AG09309 (cell line): ENCODE results near the gene MAP7D3.

Experiments used
- DNase-seq: peaks from one replicate; pipeline ENCODE4 v3.0.0-alpha.2; 2010; ENCODE audit warnings: low read depth
- H3K4me3 ChIP-seq: 2 replicates; pipeline ENCODE4 v1.5.1; 2011; ENCODE audit warnings: mild to moderate bottlenecking, low read depth, low read length, moderate library complexity; ENCODE audit not compliant: control insufficient read depth
- TF ChIP-seq, protein P1 (sequence below): IDR thresholded peaks from 2 replicates; pipeline ENCODE4 v1.5.1; 2011; ENCODE audit warnings: mild to moderate bottlenecking, low read depth, low read length, inconsistent platforms; ENCODE audit not compliant: insufficient read depth, control insufficient read depth; ENCODE audit errors: missing control alignments

Gene MAP7D3

DNA sequence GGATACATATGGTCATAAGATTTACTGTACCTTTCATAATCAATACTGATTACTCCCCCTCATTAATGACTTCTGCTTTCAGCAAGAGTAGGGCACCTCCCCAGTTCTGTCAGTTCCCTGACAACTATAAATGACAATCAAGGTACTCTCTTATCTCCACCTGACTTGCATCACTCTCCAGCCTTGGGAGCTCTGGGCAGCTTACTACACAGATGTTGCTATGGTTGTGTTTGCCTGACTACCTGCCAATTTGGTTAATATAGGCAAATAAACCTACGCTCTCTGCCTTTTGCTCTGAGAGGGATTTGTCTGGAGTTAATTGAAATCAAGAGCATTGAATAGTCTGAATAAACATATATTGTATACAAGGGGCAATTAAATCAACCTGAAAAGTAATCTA lies 22.8 kb upstream of the MAP7D3 start:
- DNase-seq: no peak
- no peak overlapping the region for H3K4me3 ChIP-seq
- TF ChIP-seq, protein P1, sequence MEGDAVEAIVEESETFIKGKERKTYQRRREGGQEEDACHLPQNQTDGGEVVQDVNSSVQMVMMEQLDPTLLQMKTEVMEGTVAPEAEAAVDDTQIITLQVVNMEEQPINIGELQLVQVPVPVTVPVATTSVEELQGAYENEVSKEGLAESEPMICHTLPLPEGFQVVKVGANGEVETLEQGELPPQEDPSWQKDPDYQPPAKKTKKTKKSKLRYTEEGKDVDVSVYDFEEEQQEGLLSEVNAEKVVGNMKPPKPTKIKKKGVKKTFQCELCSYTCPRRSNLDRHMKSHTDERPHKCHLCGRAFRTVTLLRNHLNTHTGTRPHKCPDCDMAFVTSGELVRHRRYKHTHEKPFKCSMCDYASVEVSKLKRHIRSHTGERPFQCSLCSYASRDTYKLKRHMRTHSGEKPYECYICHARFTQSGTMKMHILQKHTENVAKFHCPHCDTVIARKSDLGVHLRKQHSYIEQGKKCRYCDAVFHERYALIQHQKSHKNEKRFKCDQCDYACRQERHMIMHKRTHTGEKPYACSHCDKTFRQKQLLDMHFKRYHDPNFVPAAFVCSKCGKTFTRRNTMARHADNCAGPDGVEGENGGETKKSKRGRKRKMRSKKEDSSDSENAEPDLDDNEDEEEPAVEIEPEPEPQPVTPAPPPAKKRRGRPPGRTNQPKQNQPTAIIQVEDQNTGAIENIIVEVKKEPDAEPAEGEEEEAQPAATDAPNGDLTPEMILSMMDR: no peak

DNA sequence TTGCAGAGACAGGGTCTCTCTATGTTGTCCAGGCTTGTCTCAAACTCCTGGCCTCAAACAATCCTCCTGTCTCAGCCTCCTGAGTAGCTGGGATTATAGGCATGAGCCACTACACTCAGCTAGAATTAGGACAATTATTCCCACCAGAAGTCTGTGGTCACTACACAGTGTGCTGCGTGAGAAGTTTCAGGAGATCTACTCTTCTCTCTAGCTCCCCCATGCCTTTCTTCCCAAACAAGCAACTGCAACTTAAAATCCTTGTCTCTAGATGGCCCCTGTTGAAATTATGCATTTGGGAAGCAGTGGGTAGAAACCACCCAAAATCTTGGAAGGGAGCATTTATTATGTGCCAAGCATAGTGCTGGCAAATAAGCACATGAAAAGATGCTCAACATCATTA lies 21.1 kb upstream of the MAP7D3 start:
- no peak overlapping the region for H3K4me3 ChIP-seq
- TF ChIP-seq, protein P1: peak; percentile 11
- no peak for DNase-seq

DNA sequence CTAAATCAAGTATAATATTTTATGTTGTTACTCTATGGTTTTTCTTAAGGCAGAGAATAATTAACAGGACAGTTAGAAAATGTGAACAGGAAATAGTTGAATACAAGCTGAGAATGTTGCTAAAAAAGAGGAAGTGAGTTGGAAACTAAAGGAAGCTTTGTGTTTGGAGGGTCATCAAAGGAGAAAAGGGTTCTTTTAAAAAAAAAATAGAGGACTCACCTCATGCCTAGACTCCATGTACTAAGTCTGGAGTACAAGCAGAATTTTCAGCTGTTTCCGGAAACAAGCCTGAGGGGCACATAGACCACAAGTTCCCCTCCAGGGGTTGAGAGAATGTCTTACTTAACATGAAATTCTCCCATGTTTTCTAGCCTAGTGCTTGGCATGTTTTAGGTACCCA lies 20.1 kb upstream of the MAP7D3 start:
- no peak for DNase-seq
- H3K4me3 ChIP-seq: no peak overlapping the region
- TF ChIP-seq, protein P1: no peak

DNA sequence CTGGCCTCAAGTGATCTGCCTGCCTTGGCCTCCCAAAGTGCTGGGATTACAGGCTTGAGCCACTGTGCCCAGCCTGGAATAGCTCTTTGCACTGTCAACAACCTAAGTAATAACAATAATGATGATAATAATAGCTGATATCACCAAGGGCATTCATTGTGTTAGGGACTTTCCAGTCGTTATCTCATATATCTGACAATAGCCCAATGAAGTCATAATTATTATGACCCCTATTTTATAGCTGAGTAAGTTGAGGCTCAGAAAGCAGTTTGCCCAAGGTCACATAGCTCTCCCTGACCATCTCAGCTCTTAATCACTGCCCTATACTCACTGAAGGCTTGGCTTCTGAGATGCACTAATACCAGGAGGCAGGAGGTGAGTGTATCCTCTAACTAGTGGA lies 18.7 kb upstream of the MAP7D3 start:
- no peak overlapping the region for H3K4me3 ChIP-seq
- DNase-seq: no peak
- TF ChIP-seq, protein P1: no peak

DNA sequence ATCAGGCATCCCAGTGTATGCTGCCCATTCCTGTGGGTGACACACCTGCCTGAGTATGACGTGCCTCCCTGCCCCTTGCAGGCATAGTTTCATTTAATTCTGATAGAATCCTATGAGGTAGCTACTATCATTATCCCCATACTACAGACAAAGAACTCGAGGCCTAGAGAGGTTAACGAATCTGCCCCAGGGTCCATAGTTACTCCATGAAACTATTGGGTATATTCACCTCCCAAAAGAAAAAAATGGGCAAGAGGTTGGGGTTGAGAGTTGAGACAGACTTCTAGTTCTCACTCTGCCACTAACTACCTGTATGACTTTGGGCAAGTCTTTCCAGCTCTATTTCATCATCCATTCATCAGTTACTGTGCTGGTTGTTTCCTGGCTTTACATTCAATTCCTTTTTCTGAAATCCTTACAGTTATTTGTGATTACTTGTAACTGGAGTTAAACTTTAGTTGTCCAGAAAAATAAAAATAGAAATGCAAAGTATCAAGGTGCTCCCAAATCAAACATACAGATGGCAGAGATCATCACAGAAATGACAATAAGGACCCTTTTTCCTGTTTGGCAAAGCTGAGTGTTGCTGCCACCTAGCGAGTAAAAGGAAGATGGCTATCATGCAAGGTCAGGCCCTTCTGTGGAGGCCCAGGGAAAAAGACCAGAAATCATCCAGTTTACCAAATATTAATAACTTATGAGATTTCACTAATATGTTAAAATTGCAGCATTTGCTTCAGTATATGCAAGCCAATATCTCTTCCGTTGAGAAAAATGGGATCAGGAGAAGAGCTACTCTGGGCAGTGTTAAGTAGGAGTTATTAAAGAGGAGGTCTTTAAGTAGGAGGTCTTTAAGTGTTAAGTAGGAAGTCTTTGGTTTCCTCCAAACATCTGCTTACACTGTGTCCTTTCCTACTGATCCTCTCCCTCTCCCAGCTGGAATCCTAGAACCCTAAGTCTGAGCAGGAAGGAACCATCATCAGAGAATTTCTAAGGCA lies 17.1 kb upstream of the MAP7D3 start:
- TF ChIP-seq, protein P1: peak; percentile 84
- DNase-seq: no peak
- no peak overlapping the region for H3K4me3 ChIP-seq

DNA sequence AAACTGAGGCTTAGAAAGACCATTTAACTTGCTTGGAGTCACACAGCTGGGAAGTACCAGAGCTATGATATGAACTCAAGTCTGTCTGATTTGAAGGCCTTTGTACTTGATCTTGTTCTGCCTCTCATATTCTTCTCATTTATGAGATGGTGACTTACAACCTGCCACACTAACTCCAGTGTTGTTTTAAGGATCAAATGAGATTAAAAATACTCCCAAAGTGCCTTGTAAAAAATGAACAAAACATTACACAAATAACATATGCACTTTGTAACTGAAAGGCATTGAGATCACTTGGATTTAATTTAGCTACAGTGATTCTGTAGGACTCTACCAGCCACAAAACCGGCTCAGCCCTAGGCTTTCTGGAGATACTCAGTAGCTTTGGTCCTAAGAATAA lies 15.6 kb upstream of the MAP7D3 start:
- TF ChIP-seq, protein P1: no peak
- no peak for DNase-seq
- H3K4me3 ChIP-seq: no peak overlapping the region

DNA sequence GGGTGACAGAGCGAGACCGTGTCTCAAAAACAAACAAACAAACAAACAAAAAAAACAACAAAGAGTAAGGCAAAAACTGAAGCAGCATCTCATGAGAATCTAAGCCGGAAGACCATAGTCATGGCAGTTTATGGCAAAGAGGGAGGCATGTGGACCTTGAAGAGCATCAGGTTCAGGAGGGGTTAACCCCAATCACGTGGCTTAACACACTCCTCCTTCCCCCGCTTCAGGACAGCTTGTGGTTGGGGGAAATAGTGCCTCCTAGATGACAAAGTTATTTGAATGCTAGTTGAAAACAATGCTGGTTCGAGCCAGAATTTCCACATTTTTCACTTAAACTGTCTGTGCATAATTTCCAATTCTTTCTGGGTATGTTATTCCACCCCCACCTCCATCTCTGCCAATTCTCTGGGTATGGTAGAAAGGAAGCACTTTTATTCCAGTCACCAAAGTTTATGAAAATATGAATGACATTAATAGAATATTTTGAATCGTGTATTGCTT lies 11.7 kb upstream of the MAP7D3 start:
- H3K4me3 ChIP-seq: no peak overlapping the region
- TF ChIP-seq, protein P1: no peak
- DNase-seq: no peak
